Stimulated activated CD8-positive, alpha-beta memory T cell treated with anti-CD3 and anti-CD28 coated beads, Interleukin-12 subunit alpha, Interleukin-12 subunit beta, amount 100 ng/mL, for 1 hour (primary cell): ENCODE data around the gene AXIN1.
"Not testable (repeated sequence)": the region's sequence is repeated elsewhere in the genome, so short reads cannot be mapped to it uniquely, and the experiment has no call there.

Source experiments
- DNase-seq: peaks from one replicate; pipeline ENCODE4 v3.0.0-alpha.2; 2020; ENCODE audit warnings: low read depth

Gene AXIN1, protein sequence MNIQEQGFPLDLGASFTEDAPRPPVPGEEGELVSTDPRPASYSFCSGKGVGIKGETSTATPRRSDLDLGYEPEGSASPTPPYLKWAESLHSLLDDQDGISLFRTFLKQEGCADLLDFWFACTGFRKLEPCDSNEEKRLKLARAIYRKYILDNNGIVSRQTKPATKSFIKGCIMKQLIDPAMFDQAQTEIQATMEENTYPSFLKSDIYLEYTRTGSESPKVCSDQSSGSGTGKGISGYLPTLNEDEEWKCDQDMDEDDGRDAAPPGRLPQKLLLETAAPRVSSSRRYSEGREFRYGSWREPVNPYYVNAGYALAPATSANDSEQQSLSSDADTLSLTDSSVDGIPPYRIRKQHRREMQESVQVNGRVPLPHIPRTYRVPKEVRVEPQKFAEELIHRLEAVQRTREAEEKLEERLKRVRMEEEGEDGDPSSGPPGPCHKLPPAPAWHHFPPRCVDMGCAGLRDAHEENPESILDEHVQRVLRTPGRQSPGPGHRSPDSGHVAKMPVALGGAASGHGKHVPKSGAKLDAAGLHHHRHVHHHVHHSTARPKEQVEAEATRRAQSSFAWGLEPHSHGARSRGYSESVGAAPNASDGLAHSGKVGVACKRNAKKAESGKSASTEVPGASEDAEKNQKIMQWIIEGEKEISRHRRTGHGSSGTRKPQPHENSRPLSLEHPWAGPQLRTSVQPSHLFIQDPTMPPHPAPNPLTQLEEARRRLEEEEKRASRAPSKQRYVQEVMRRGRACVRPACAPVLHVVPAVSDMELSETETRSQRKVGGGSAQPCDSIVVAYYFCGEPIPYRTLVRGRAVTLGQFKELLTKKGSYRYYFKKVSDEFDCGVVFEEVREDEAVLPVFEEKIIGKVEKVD

DNA sequence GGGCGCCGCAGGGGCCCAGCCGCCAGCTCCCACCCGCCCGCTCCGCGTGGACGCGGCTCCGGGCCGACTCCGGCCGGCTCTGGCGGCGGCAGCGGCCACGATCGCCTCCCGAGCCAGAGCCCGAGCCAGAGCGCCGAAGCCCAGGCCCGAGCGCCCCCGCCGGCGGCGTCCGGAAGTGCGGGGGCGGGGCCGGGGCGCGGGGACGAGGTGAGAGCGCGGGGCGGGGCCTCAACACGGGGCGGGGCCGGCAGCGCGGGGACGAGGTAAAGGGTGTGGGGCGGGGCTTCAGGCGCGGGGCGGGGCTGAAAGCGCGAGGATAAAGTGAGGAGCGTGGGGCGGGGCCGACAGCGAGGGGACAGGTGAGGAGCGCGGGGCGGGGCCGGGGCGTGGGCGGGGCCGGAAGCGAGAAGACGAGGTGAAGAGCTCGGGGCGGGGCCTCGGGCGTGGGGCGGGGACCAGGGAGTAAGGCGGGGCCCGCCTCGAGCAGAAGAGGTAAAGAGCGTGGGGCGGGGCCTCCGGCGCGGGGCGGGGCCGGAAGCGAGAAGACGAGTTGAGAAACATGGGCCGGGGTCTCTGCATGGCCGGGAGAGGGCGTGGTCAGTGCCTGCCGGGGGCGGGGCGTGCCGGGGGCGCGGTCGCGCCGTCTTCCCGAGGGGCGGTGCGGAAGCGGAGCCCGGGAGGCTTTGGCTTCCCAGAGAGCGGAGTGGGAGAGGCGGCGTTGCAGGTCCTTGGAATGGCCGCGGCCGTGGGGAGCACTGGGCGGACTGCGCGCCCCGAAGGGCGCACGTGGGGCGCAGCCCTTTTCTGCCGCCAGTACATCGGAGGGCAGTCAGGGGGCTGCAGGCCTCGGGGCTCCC is at the start of gene AXIN1:
Gene AXIN1 (minus strand): TSS at position 177 of the 857 bp plus-strand sequence. CDS start 5,698 bp downstream, outside the sequence.
- DNase-seq = peak; percentile 100

DNA sequence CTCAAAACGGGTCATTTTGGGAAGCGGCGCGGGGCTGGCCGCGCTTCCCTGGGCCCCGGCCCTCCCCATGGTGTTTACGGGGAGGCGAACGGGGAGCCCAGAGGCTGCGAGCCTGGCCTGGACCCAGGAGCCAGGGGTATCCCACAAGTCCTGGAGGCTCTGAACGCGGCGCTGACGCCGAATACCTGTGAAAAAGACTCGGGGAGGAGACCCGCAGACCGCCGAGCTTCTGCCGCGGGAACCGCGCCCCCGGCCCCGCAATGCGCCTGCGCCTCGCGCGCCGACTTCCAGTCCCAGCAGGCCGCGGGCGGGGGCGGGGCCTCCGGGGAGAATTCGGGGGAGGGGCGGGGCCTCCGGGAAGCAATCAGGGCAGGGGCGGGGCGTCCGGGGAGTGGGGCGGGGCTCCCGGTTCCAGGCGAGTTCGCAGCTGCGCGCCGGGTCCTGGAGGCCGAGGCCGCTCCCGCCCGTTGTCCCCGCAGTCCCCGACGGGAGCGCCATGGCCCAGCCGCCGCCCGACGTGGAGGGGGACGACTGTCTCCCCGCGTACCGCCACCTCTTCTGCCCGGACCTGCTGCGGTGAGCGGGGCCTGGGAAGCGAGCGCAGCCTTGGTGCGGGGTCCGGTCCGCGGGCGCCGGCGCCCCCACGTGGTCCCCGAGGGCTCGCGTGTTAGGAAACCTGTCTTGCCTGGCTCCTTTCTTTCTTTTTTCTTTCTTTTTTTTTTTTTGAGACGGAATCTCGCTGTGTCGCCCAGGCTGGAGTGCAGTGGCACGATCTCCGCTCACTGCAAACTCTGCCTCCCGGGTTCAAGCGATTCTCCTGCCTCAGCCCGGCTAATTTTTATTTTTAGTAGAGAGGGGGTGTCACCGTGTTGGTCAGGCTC is 49.2 kb upstream of the AXIN1 start, which contains the start of gene DECR2:
Gene DECR2 (plus strand): TSS at position 418 of the 881 bp plus-strand sequence. CDS start 79 bp downstream, at position 497.
- DNase-seq = peak; percentile 97

DNA sequence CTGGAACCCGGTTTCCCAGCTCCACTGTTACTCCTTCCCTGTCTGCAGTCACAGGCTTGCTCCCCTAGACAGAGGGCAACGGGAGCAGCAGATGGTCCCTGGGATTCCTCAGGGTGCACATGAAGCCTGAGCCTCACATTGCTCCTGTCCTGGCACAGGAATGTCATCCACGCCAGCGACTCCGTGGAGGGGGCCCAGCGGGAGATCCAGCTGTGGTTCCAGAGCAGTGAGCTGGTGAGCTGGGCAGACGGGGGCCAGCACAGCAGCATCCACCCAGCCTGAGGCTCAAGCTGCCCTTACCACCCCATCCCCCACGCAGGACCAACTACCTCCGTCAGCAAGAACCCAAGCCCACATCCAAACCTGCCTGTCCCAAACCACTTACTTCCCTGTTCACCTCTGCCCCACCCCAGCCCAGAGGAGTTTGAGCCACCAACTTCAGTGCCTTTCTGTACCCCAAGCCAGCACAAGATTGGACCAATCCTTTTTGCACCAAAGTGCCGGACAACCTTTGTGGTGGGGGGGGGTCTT is 47.6 kb upstream of the AXIN1 start:
- DNase-seq = no peak

DNA sequence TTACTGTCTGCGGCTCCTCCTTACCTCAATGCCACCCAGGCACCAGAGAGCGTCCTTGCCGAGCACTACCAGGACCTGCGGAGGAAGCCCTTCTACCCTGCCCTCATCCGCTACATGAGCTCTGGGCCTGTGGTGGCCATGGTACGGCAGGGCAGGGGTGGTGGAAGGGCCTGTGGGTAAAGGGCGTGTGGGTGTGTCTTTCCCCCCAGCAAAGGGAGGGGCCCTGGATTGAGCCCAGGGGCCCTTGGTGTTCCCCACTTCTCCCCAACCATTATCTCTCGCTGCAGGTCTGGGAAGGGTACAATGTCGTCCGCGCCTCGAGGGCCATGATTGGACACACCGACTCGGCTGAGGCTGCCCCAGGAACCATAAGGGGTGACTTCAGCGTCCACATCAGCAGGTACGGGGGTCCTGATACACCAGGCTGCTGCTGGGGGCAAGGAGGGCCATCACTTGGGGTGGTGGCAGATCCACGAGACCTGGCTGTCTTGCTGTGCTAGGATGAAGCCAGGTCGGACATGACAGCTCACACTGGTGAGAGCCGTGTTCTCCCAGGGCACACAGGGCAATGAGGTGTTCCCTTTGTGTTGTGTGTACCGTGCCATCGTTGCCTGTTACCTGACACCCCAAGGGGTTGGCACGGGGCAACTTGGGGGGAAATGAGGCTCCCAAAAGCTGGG is 47.0 kb upstream of the AXIN1 start:
- no peak for DNase-seq

DNA sequence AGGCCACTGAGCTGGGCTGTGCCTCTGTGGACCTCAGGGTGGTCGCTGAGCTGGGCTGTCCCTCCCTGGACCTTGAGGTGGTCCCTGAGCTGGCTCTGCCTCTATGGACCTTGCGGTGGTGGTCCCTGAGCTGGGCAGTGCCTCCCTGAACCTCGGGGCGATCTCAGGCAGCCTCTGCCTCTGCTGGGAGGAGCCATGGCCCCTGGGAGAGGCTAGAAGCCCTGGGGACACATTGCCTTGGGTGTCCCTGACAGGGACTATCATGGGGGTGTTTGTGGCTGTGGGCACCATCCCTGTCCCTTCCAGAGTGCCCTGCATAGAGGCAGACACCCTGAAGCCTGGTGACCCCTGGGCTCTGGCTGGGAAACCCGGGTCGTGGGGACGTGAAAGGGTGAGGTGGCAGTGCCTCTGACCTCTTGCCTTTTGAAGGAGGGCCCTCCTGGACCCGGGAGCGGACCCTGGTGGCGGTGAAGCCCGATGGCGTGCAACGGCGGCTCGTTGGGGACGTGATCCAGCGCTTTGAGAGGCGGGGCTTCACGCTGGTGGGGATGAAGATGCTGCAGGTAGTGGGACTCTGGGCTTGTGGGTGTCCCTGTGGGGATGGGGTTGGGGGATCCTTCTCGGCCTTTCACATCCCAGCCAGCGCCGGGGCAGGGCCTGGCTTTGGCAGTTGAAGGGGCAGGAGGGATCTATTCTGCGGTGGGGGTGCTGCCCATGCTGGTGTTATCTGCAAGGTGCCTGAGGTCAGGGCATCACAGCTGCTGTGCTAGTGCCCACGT is 46.2 kb upstream of the AXIN1 start:
- DNase-seq = no peak

DNA sequence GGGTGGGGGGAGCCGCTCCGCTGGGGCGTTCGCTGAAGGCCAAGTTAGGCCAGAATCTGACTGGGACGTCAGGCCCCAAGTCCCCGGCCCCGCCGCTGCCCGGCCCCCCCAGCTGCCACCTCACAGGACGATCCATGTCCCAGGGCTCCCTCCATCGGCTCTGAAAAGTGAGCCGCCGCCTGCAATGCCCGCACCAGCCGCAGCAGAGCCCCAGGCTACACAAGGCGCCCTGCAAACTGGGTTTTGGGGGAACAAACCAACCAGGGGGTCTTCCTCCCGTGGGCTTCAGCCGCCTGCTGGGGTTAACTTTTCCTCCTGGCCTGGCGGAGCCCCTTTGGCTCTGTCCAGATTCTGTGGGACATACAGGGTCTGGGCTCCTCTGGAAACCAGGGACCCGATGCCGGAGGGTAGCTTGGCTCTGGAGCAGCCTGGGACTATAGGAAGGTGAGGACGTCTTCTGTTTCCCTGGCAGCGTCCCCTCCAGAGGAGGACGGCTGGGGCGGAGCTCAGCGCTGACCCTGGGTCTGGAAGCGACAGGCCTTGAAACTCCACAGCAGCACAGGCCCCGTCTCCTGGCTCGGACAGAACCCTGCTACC is 45.3 kb upstream of the AXIN1 start:
- DNase-seq = no peak

DNA sequence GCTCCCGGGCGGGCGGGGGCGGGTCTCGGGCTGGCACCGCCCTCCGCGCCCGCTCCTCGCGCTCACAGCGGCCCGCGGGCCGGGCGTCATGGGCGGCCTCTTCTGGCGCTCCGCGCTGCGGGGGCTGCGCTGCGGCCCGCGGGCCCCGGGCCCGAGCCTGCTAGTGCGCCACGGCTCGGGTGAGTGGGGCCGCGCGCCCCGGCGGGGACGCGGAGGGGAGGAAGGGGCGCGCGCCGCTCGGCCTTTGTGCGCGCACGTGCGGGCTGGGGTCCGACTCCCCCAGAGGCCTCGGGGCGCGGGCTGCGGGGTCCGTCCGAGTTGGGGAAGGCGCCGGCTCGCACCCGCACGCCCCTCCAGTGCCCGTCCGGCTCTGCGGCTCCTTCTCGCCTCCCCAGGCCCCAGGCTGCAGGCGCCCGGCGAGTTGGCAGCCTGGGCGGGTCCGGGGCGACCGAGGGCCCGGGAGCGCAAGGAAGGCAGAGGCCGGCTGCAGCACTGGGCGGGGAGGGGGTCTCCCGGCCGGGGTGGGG is 44.7 kb upstream of the AXIN1 start, which contains the start of gene NME4:
Gene NME4 (plus strand): TSS at position 65 of the 527 bp plus-strand sequence. CDS start 24 bp downstream, at position 89.
- DNase-seq = no peak

DNA sequence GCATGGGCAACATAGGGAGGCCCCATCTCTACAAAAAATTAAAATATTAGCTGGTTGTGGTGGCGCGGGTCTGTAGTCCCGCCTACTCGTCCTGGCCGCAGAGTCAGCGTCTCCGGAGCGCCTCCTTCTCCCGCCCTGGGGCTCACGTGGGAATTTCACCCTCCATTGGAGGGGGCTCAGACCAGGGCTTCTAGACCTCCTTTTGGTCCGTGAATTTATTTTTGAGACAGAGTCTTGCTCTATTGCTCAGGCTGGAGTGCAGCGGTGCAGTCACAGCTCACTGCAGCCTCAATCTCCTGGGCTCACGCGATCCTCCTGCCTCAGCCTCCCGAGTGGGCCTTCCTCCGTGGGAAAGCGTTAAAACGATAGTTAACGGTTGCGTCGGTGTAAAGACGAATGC is 44.1 kb upstream of the AXIN1 start:
- DNase-seq = no peak

DNA sequence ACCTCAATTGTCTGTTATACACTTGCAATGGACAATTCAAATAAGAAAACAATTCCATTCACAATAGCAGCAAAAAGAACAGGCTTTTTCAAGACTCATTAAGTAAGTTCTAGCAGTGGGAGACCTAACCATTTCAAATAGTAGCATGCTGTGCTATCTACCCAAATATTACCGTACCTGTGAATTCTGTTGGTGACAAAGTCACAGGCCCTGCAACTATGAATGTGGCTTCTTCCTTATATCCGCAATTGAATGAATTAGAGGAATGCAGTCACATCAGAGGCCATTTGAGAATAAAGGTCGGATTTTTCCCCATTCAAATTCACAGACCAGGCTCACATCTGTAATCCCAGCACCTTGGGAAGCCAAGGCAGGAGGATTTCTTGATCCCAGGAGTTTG is 43.7 kb upstream of the AXIN1 start:
- DNase-seq = no peak

DNA sequence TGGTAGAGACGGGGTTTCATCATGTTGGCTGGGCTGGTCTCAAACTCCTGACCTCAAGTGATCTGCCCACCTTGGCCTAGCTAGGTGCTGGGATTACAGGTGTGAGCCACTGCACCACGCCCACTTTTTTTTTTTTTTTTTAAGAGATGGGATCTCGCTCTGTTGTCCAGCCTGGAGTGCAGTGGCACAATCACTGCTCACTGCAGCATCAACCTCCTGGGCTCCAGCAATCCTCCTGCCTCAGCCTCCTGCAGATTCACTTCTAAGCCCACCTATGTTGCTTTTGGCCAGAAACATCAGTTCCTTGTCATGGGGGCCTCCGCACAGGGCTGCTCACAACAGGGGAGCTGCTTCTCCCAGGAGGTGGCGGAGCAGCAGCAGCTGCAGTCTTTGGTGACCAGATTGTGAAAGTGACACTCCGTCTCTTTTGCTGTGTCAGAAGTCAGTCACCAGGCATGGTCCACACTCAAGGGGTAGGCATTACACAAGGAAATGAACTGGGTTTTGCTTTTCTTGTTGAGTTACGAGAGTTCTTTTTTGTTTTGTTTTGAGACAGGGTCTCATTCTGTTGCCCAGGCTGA is 40.0 kb upstream of the AXIN1 start:
- no peak for DNase-seq

DNA sequence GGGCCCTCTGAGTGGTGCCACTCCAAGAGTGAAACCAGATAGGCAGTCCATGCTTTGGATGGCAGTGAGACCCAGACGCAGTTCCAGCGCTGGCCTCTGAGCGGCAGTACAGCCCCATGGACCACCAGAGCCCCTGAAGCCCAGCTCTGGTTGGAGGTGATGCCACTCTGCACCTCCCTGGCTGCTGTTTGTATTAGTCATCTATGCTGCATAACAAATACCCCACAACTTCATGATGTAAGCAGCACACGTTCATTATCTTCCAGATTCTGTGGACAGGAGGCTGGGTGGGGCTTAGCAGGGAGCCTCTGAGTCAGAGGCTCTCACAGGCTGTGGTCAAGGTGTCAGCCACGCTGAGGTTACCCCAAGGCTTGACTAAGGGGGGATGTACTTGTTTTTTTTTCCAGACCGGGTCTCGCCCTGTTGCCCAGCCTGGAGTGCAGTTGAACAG is 39.4 kb upstream of the AXIN1 start:
- DNase-seq = peak; percentile 55

DNA sequence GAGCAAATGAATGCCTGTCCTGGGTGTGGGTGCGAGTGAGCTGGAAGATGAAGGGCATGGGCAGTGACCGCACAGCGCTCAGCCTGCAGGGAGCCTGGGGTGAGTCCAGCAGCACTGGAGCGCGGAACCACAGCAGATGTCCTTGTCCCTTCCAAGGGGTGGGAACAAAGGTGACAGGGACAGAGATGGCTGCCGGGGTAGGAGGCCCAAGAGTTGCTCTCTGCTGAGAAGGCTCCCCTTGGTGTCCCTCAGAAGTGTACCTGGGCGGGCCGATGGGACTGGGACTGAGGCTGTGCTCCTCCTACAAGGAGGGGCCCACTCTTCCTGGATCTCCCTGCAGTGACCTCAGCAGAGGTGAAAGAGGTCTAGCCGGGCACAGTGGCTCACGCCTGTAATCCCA is 36.8 kb upstream of the AXIN1 start:
- no peak for DNase-seq

DNA sequence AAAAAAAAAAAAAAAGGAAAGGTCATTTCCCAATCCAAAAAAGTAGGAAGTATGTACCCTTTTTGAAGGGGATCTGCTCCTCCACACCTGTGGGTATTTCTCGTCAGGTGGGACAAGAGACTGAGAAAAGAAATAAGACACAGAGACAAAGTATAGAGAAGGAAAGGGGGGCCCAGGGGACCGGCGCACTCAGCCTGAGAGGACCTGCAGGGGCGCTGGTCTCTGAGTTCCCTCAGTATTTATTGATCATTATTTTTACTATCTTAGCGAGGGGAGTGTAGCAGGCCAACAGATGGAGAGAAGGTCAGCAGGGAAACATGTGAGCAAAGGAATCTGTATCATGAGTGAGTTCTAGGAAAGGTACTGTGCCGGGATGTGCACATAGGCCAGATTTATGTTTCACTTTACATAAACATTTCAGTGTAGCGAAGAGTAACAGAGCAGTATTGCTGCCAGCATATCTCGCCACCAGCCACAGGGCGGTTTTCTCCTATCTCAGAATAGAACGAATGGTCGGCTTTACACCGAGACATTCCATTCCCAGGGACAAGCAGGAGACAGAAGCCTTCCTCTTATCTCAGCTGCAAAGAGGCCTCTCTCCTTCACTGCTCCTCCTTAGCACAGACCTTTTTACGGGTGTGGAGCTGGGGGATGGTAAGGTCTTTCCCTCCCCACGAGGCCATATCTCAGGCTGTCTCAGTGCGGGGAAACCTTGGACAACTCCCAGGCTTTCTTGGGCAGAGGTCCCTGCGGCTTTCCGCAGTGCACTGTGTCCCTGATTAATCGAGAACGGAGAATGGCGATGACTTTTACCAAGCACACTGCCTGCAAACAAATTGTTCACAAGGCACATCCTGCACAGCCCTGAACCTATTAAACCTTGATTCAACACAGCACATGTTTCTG is 35.5 kb upstream of the AXIN1 start:
- DNase-seq = not testable (repeated sequence)

DNA sequence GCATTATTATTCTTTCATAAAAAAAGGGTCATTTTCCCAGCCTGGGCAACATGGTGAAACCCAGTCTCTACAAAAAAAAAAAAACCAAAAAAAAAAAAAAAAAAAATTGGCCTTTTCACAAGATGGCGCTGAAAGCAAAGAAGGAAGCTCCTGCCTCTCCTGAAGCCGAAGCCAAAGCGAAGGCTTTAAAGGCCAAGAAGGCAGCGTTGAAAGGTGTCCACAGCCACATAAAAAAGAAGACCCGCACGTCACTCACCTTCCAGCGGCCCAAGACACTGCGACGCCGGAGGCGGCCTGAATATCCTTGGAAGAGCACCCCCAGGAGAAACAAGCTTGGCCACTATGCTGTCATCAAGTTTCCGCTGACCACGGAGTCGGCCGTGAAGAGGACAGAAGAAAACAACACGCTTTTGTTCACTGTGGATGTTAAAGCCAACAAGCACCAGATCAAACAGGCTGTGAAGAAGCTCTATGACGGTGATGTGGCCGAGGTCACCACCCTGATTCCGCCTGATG is 34.2 kb upstream of the AXIN1 start:
- no peak for DNase-seq

DNA sequence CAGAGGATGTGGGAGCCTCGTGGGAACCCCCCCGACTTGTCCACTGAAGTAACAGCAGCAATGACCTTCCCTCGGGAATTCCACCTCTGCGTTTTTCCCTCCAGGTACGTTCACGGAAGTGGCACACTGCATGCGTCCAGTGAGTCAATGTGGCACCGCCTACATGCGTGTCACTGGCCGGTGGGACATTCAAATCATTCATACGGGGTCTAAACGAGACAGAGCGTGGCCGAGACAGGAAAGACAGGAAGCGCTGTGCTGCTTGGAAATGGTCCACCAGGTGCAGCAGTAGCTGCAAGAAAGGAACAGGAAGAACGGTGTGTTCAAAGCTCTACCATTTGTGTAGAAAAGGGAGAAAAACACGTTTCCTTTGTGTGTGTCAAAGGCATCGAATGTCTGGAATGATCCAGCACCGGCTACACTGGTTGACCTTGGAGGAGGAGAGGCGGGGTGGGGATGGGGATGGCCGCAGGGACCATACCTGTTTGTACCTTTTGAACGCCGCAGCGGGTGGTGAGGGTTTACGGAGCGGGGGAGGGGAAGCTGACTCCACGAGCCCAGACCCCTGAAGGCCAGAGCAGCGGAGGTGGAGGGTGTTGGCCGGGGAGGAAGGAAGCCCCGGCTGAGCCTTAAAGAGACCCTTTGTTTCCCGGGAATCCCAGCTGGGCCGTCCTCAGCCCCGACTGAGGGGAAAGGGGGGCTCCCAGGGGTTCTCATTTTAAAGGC is 31.0 kb upstream of the AXIN1 start:
- peak; percentile 22 for DNase-seq
